GM18861 (cell line): Measurements from ENCODE around the gene CDH15.
A peak's percentile ranks its signal among the peaks of the same experiment; 100 is the strongest.

Experiments
- ATAC-seq: cut with Tn5 transposase; IDR thresholded peaks from one replicate; pipeline ENCODE4 v1.9.1; 2021; ENCODE audit not compliant: unreplicated experiment

Gene CDH15

DNA sequence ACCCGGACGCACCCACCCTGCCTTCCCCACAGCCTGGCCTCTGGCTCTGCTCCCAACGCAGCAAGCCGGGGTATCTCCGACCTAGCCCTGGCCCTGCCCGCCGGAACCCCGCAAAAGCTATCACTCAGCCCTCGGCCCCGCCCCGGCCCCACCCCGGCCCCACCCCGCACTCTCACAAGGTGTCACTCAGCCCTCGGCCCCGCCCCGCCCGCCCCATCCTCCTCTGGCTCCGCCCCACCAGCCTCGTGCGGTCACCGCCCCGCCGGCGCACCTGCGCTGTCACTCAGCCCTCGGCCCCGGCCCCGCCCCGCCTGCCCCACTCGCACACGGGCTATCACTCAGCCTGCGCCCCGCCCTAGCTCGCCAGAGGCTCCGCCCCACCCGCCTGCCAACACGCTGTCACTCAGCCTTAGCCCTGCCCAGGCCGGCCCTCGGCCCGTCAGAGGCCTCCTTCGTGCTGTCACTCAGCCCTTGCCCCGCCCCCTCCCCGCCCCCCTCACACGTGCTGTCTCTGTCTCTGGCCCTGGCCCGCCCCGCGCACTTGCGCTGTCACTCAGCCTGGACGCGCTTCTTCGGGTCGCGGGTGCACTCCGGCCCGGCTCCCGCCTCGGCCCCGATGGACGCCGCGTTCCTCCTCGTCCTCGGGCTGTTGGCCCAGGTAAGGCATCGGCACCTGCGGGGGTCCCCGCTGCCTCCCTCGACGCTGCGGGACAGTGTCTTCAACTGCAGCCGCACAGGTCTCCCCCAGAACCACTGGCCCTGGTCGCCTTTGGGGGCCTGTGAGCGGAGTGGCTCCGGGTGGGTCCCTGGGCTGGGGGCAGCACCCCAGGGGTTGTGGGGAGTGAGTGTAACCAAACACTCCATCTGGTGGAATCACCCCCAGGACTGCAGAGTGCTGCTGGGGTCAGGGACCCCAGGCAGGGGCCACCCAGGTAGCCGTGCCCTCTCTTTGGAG is at the start of gene CDH15:
Gene CDH15 (plus strand): TSS at position 533 of the 955 bp plus-strand sequence. CDS start 84 bp downstream, at position 617.
- ATAC-seq, result peak; percentile 65

GRCh38 chr16:89122322-89122851 is 49.2 kb upstream of the CDH15 start:
- no peak for ATAC-seq

GRCh38 chr16:89123001-89123830 is 48.3 kb upstream of the CDH15 start:
- no peak for ATAC-seq

- no peak for ATAC-seq
Measured at GRCh38 chr16:89123831-89124100, 47.8 kb upstream of the CDH15 start.

DNA sequence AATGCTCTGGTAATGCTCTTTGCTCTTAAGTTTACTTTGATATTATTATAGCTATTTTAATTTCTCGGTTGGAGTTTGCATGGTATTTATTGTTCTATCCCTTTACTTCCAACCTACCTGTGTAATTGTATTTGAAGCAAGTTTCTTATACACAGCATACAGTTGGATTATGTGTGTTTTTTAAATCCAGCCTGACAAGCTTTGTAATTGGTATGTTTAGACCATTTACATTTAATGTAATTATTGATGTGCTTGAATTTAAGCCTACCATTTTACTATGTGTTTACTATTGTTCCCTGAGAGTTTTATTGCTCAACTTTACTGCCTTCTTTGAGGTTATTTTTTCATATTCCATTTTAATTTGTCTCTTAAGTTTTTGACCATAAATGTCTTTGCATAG is 42.2 kb upstream of the CDH15 start:
- no peak for ATAC-seq

DNA sequence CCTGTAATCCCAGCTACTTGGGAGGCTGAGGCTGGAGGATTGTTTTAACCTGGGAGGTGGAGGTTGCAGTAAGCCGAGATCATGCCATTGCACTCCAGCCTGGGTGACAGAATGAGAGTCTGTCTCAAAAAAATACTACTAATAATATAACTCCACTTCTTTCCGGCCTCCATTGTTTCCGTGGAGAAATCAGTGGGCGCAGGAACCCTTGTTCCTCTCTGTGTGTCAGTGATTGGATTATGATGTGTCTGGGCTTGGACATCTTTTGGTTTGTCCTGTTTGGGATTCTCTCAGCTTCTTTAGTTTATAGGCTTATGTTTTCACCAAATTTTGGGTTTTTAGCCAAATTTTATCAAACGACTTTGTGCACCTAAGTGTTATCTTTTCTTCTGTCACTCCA is 41.1 kb upstream of the CDH15 start:
- no peak for ATAC-seq

GRCh38 chr16:89131783-89132182 is 39.8 kb upstream of the CDH15 start:
- ATAC-seq, result no peak

DNA sequence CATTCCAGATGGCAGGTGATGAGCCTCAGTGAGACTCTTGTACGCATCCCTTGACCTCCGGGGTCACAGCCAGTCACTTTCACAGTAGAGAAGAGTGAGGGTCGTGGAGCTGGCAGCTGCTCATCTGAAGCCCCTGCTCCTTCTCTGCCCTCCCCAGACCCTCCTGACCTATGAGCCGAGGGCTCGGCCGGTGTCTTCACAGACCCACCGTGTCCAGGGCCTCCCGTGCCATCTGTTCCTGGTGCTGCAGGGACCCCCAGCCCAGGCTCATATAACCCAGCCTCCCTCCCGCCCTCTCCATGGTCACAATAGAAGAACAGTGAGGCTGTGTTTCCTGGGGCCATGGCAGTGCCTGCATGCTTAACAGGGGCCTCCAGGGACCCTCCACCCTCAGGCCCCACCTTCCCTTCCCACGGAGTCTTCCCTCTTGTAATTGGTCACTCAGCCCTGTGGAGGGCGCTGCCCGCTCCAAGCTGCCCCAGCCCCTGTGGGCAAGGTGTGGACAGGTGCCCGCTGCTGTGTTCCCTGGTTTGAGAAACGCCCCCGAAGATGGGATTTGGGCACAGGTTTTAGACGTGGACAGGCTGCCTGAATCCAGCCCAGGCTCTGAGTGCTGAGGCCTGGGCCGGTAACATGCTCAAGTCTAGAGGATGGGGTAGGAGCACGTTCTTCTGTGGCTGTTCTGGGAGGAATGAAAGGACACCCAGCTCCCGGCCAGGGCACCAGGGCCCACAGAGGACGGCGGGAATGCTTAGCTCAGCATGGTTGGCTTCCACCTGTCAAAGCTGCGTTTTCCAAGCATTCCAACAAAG is 39.1 kb upstream of the CDH15 start:
- ATAC-seq, result no peak

- ATAC-seq, result no peak
Measured at GRCh38 chr16:89133457-89134127, 38.0 kb upstream of the CDH15 start.

DNA sequence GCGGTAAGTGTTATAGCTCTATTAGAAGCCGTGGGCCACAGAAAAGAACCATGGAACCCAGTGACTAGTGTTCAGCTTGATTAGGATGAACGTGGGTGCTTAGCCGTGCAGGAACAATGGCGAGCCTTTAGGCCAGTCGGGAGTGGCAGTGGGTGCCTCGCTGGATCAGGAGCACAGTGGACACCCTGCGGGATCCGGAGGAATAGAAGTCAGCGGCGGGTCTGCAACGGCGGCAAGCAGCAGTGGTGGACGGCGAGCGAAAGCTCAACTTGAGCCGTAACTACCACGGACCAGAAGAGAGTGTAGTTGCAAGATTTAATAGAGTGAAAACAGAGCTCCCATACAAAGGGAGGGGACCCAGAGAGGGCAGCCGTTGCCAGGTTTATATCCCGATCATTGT is 37.3 kb upstream of the CDH15 start:
- ATAC-seq, result no peak

DNA sequence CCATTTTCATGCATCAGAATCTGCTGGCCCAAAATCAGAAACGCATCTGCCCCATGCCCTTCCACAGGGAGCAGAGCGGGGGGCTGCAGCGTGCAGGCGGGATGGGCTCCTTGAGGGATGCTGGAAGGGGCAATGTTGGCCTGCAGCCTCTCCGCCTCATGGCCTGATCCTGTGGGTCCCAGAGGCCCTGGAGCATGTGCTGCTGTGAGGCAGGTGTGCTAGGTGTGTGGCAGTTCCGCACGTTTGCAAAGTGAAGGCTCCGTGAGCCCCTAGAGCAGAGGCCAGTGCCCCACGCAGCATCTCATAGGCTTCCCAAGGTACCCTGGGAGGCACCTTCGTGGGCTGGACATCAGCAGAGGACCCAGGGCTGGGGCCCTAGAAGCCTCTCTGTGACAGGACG is 36.4 kb upstream of the CDH15 start:
- ATAC-seq, result no peak

- no peak for ATAC-seq
Measured at GRCh38 chr16:89135971-89136765, 35.4 kb upstream of the CDH15 start.

DNA sequence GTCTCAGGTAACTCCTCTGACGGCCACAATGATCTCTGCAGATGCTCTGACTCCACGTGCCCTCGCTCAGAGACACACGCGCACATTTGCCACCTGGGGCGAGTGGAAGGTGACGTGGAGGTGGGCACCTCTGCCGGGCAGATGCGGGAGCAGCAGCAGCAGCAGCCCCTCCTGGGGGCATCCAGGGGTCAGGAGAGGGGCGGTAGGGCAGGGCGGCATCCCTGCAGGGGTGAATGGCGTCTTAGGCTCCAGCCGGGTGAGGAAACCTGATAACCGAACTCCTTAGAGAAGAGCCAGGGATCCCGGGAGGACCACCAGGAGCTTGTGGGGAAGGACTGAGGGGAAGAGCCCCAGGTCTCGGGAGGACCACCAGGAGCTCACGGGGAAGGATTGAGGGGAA is 34.6 kb upstream of the CDH15 start:
- ATAC-seq, result no peak

DNA sequence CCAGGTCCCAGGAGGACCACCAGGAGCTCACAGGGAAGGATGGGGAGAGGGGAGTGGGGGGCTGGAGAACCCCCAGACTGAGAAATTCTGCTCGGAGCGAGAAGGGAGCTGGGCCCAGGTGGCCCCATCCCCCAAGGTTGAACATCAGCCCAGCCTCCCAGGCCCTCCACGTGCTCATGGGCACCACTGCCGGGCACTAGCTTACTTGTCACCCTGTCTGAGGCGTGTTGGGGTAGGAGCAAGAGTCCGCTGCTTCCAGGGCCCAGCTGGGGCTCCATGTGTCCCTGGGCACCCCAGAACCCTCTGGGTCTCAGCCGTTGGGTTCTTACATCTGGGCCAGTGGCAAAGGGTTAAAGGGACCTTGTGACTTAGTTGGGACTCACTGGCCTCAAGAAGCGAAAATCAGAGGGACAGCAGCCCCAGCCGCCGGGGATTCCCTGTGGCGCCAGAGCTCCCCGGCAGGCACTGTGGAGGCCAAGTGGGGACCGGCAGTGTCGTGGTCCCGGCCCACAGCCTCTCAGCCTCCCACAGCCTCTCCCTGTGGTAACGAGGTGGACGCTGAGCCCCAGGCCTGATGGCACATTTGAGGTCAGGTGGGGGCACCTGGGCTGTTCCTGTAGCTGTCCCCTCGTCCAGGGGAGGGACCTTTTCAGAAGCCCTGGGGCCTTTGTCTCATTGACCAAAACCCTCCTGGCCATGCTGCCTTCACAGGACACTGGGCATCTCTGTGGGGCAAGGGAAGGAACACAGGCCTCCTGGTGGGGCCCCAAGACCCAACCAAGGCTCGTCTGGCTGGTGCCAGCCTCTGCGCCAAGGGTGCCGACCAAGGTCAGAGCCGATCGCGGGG is 33.7 kb upstream of the CDH15 start:
- no peak for ATAC-seq

GRCh38 chr16:89138513-89138795 is 33.1 kb upstream of the CDH15 start:
- no peak for ATAC-seq

- no peak for ATAC-seq
Measured at GRCh38 chr16:89138843-89139520, 32.6 kb upstream of the CDH15 start.

DNA sequence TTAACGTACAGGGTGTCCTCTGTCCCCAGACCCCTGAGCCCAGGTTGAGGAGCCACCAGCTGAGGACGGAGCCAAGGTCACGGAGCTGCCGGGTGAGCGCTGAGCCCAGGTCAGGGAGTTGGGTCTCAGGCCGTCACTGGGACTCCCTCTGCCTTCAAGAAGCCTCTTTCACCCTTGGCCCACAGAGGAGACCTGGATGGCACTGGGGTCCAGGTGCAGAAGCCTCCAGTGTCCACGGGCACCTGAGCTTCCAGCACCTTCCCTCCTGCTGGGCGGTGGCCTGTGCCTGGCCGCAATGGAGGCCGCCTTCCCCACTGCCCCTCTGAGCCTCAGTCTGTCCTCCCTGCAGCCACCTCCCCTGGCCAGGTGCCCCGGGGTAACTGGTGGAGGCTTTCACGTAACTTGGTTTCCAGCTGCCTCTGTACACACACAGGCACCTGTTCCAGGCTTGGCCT is 31.6 kb upstream of the CDH15 start:
- no peak for ATAC-seq

- no peak for ATAC-seq
Measured at GRCh38 chr16:89140401-89140800, 31.1 kb upstream of the CDH15 start.
